Measurements from ENCODE around the gene DDAH1.

GRCh38 chr1:85413169-85413568, 51.8 kb downstream of the DDAH1 start:
- TF ChIP-seq CTCF (IDR thresholded peaks at IDR 0.05; ENCODE audit: insufficient read depth, low read length, poor library complexity, severe bottlenecking), result no peak
- no peak for TF ChIP-seq EZH2phosphoT487 (conservative IDR thresholded peaks at IDR 0.05; ENCODE audit: low read length)

All from SU-DHL-6 (cell line).